BE2C (cell line): ENCODE measurements around the gene ITGB6.
A peak's percentile ranks its signal among the peaks of the same experiment; 100 is the strongest.

Experiments used
- DNase-seq: peaks from one replicate; pipeline ENCODE4 v3.0.0-alpha.2; 2020
- H3K27me3 ChIP-seq: fragments of 250-450 bp; sonication (Bioruptor Pico); 2 replicates; pipeline ENCODE4 v1.5.1; 2020; ENCODE audit warnings: mild to moderate bottlenecking
- H3K36me3 ChIP-seq: fragments of 250-450 bp; sonication (Bioruptor Pico); 2 replicates; pipeline ENCODE4 v1.5.1; 2020; ENCODE audit warnings: mild to moderate bottlenecking
- H3K4me1 ChIP-seq: fragments of 250-450 bp; sonication (Bioruptor Pico); 2 replicates; pipeline ENCODE4 v1.5.1; 2020
- H3K4me3 ChIP-seq: 2 replicates; pipeline ENCODE4 v1.5.1; 2011; ENCODE audit warnings: low read depth, low read length
- H3K9me3 ChIP-seq: fragments of 250-450 bp; sonication (Bioruptor Pico); 2 replicates; pipeline ENCODE4 v1.5.1; 2020
- CTCF ChIP-seq: IDR thresholded peaks from 2 replicates; pipeline ENCODE4 v1.5.1; 2012; ENCODE audit warnings: mild to moderate bottlenecking, low read depth, low read length

ITGB6 gene

DNA sequence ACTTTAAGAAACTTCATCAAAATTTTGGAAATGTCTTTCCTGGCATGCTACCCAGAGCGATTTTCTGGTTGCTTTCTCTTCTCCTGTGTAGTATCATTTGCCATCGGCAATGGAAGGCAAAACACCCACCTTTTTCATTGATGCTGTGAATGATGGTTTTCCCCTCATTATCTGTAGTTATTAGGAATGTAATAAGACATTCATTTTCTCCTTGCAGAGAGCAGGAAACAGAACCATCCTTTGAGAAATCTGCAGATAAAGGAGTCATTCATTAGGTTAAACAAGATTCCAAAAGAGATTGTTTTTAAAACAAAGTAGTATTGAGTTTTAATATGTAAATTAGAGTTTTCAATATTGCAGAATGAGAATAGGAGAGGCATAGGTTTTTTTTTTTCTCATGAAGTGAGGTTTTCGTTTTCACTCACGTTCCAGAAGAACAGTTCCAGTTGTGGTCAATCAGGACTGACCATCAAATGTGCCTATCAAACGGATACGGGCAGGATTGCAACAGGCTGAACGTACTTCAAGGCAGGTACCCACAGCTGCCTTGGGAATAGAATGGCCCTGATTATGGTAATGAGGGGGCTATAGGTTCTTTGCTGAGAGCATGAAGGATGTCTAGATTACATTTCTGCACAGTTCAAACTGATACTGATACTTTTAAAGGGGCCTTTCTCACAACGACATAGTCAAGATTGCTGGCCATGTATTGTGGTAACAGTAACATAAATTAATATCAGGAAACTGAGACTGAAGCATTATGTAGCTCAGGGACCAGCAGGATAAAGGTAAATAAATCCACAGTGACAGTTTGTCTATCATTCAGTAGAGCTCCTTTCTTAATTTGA, 87.9 kb downstream of the ITGB6 start:
- H3K4me3 ChIP-seq, result no peak overlapping the region
- no peak for DNase-seq
- H3K4me1 ChIP-seq, result no peaks in the 10 kb centered on the region
- no peaks in the 10 kb centered on the region for H3K27me3 ChIP-seq
- H3K9me3 ChIP-seq, result no peaks in the 10 kb centered on the region
- no peak for TF ChIP-seq CTCF
- H3K36me3 ChIP-seq, result no peaks in the 10 kb centered on the region

DNA sequence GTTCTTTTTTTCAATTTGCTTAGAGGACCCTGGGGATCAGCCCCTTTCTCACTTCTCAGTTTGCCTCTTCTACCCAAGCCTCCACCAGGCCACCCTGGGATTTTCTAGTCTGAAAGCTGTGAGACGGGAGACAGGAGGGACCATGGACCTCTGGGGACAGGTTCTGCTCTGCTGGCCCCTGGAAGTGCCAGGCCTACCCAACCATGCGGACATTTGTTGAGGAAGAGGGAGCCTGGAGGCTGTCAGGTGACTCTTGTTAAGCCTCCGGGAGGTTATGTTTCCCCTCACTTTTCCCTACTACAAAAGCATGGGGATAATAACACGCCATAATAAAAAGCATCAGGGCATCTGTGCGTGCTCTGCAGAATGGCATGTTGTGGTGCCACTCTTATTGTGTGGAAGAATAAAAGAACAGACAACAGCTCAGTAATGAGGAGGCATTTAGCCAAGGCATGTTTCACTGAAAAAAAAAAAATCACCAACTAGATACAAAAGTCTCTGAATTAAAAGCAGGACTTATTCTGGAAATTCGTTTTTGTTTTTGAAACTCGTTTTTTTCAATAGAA, 89.3 kb downstream of the ITGB6 start:
- H3K27me3 ChIP-seq, result no peaks in the 10 kb centered on the region
- H3K4me3 ChIP-seq, result no peak overlapping the region
- H3K9me3 ChIP-seq, result no peaks in the 10 kb centered on the region
- no peak for TF ChIP-seq CTCF
- H3K4me1 ChIP-seq, result no peaks in the 10 kb centered on the region
- no peak for DNase-seq
- no peaks in the 10 kb centered on the region for H3K36me3 ChIP-seq

DNA sequence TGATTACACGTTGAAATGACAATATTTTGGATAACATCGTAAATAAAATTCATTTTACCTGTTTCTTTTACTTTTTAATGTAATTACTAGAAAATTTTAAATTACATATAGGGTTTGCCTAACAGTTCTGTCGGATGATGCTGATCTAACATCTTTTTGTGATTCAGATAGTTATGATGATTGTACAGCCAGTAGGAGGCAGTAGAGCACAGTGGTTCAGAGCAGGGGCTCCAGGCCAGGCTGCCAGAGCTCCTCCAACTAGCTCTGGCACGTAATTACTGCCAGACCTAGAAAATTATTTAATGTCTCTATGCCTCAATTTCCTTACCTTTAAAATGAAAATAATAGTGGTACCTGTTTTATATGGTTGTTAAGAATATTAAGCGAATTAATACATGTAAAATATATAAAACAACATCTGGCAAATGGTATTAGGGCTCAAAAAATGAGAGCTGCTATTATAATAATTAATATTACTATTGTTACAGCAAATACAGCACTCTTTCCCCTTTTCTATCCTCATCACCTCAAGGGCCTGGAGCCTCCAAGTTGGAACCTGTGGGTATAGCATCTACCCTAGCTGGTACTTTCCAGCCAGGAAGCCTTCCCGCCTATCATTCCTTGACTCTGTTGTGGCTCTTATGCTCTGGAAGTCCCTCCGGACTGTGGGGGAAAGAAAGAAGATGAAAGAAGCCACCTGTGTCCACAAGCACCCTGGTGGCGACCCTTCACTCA, 90.0 kb downstream of the ITGB6 start:
- peak; percentile 67 for DNase-seq

GRCh38 chr2:160109243-160109642, 90.8 kb downstream of the ITGB6 start:
- Histone ChIP-seq H3K4me1 (no peaks in the 10 kb centered on the region), H3K9me3 (no peaks in the 10 kb centered on the region), H3K27me3 (no peaks in the 10 kb centered on the region), H3K36me3 (no peaks in the 10 kb centered on the region), H3K4me3 (no peak overlapping the region)
- DNase-seq, result no peak
- TF ChIP-seq CTCF, result no peak

More for the DNA sequence above, 90.0 kb downstream of the ITGB6 start:
- no peaks in the 10 kb centered on the region for H3K27me3 ChIP-seq
- no peaks in the 10 kb centered on the region for H3K9me3 ChIP-seq
- H3K4me3 ChIP-seq, result no peak overlapping the region
- no peaks in the 10 kb centered on the region for H3K36me3 ChIP-seq
- no peaks in the 10 kb centered on the region for H3K4me1 ChIP-seq
- TF ChIP-seq CTCF, result peak; percentile 74

DNA sequence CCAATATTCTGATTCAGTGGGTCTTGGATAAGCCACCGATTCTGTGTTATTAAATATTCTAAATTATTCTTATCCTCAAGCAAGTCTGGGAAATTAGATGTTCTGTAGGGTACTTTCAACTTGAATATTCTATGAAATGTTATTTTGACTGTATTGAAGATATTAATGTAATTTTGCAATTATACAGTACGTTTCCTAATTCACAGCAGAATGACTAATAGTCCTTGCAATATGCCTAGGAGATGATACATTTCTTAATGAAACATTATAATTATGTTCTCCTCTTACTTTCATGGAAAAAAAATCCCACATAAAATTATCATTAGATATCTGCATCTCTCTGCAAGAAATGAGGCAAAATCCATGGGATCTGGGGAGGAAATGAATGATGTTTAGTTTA, 91.4 kb downstream of the ITGB6 start:
- Histone ChIP-seq H3K36me3 (no peaks in the 10 kb centered on the region), H3K9me3 (no peaks in the 10 kb centered on the region), H3K27me3 (no peaks in the 10 kb centered on the region), H3K4me3 (no peak overlapping the region), H3K4me1 (no peaks in the 10 kb centered on the region)
- no peak for DNase-seq
- TF ChIP-seq CTCF, result no peak

DNA sequence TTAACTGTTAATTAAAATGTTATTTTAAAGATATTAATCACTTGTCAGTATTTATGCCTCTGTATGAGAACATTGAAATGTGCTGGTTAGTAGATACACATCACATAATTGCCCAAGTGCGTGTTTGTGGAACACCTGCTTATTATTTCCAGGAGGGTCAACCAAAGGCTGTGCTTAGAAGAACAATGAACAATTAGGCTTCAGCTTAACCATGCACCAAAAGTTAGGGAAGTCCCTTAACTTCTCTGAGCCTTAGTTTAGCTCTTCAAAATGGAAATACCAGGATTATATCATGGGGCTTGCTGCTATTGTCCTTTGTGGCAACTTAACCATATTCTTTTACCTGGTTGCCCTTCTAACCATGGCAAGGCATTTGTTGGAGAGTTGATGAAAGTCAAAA, 94.7 kb downstream of the ITGB6 start:
- DNase-seq, result no peak
- Histone ChIP-seq H3K4me1 (no peaks in the 10 kb centered on the region), H3K36me3 (no peaks in the 10 kb centered on the region), H3K4me3 (no peak overlapping the region), H3K27me3 (no peaks in the 10 kb centered on the region), H3K9me3 (no peaks in the 10 kb centered on the region)
- TF ChIP-seq CTCF, result no peak
